Posterior vena cava (tissue), 2 donors: ENCODE data around the gene C10orf71. TPM values are rescaled to one million over a fixed set of nuclear protein-coding genes. Genes with fewer than 3 reads are reported as not detected.

Source experiments
- DNase-seq: peaks from one replicate; pipeline ENCODE4 v3.0.0-alpha.2; 2020; ENCODE audit warnings: low spot score
- intact Hi-C, 2 donors: fragments of 100-400 bp; cut with DNase I; formaldehyde crosslinking; loops; one replicate each; pipeline versions ENCODE4 v1.14.1 to v1.14.2; 2022 to 2023
- long read RNA-seq, 2 donors: library from polyadenylated mRNA; unstranded; transcript quantifications; one replicate each; pipeline ENCODE4 v2.0.0, GENCODE V29; 2020 to 2021
- total RNA-seq, 2 donors: library from RNA; stranded (reverse); fragmentation: NEBNext Ultra II Directional; extraction: Animal tissue kit (Norgen Biotek cat#: 25700); gene quantifications; one replicate each; pipeline ENCODE4 v1.2.1, GENCODE V29; 2021
- donor health status: DM: yes; HTN: yes; CAD: no.
- donor health status: DM: yes; HTN: yes; CAD: no.

C10orf71 gene
- under 1 TPM; 0.10 to 0.23 TPM for total RNA-seq
- long read RNA-seq, donor 1, result 0 reads
- long read RNA-seq, donor 2, partial matches to known transcripts, result 0 of 1 reads
- long read RNA-seq, donor 2, other reads (novel, unspliced or antisense), result 1 of 1 reads

- no peak for DNase-seq
- intact Hi-C loops, result no loop called here
These were observed at the start of gene C10orf71 for GRCh38 chr10:49298983-49299815. TSS of gene C10orf71 (plus strand) at chr10:49299170. CDS start at chr10:49322546, 23,376 bp downstream.

- intact Hi-C loops, result loop anchor here in 1 of 2 donors (10.0 kb wide), 1 partner anchor 358 kb away; no protein-coding TSS in a partner anchor
- no peak for DNase-seq
These were observed 46.5 kb upstream of the C10orf71 start for GRCh38 chr10:49252313-49253034.

GRCh38 chr10:49253340-49253906 is 45.5 kb upstream of the C10orf71 start:
- intact Hi-C loops, result loop anchor here in 1 of 2 donors (10.0 kb wide), 1 partner anchor 359 kb away; no protein-coding TSS in a partner anchor

GRCh38 chr10:49254150-49254549 is 44.8 kb upstream of the C10orf71 start:
- intact Hi-C loops, result loop anchor here in 1 of 2 donors (10.0 kb wide), 1 partner anchor 359 kb away; no protein-coding TSS in a partner anchor
- no peak for DNase-seq

More at GRCh38 chr10:49253340-49253906, 45.5 kb upstream of the C10orf71 start:
- DNase-seq, result no peak

GRCh38 chr10:49254556-49255318 is 44.2 kb upstream of the C10orf71 start:
- intact Hi-C loops, result loop anchor here in 1 of 2 donors (10.0 kb wide), 1 partner anchor 360 kb away; no protein-coding TSS in a partner anchor
- no peak for DNase-seq

- intact Hi-C loops, result loop anchor here in 1 of 2 donors (10.0 kb wide), 1 partner anchor 361 kb away; no protein-coding TSS in a partner anchor
- no peak for DNase-seq
These were observed 43.1 kb upstream of the C10orf71 start for GRCh38 chr10:49255883-49256282.

- intact Hi-C loops, result loop anchor here in 1 of 2 donors (10.0 kb wide), 1 partner anchor 362 kb away; no protein-coding TSS in a partner anchor
- no peak for DNase-seq
These were observed 41.8 kb upstream of the C10orf71 start for GRCh38 chr10:49257154-49257553.

- no peak for DNase-seq
- intact Hi-C loops, result loop anchor here in 1 of 2 donors (10.0 kb wide), 1 partner anchor 363 kb away; no protein-coding TSS in a partner anchor
These were observed 41.2 kb upstream of the C10orf71 start for GRCh38 chr10:49257626-49258349.

- no peak for DNase-seq
- intact Hi-C loops, result loop anchor here in 1 of 2 donors (10.0 kb wide), 1 partner anchor 364 kb away; no protein-coding TSS in a partner anchor
These were observed 40.7 kb upstream of the C10orf71 start for GRCh38 chr10:49258350-49258683.

GRCh38 chr10:49260644-49261296 is 38.2 kb upstream of the C10orf71 start:
- DNase-seq, result no peak
- intact Hi-C loops, result loop anchor here in 1 of 2 donors (10.0 kb wide), 1 partner anchor 94 kb away; no protein-coding TSS in a partner anchor

GRCh38 chr10:49263591-49263990 is 35.4 kb upstream of the C10orf71 start:
- intact Hi-C loops, result loop anchor here in 1 of 2 donors (10.0 kb wide), 1 partner anchor 91 kb away; no protein-coding TSS in a partner anchor
- DNase-seq, result no peak

- DNase-seq, result no peak
- intact Hi-C loops, result loop anchor here in 1 of 2 donors (10.0 kb wide), 1 partner anchor 91 kb away; no protein-coding TSS in a partner anchor
These were observed 34.7 kb upstream of the C10orf71 start for GRCh38 chr10:49264177-49264677.

GRCh38 chr10:49265885-49266284 is 33.1 kb upstream of the C10orf71 start:
- no peak for DNase-seq
- intact Hi-C loops, result loop anchor here in 1 of 2 donors (10.0 kb wide), 1 partner anchor 89 kb away; no protein-coding TSS in a partner anchor

- intact Hi-C loops, result loop anchor here in 1 of 2 donors (10.0 kb wide), 1 partner anchor 87 kb away; no protein-coding TSS in a partner anchor
- DNase-seq, result no peak
These were observed 30.8 kb upstream of the C10orf71 start for GRCh38 chr10:49268185-49268584.

- DNase-seq, result no peak
- intact Hi-C loops, result loop anchor here in 1 of 2 donors (10.0 kb wide), 1 partner anchor 85 kb away; no protein-coding TSS in a partner anchor
These were observed 29.4 kb upstream of the C10orf71 start for GRCh38 chr10:49269523-49269922.

- intact Hi-C loops, result no loop called here
- DNase-seq, result no peak
These were observed 28.4 kb upstream of the C10orf71 start for GRCh38 chr10:49270565-49270964.

- intact Hi-C loops, result no loop called here
- no peak for DNase-seq
These were observed 27.6 kb upstream of the C10orf71 start for GRCh38 chr10:49271346-49271745.
